H9 (cell line): ENCODE measurements around the gene TLCD3A. TPM values are rescaled to one million over a fixed set of nuclear protein-coding genes. Genes with fewer than 3 reads are reported as not detected.

Source experiments
- DNase-seq: peaks from one replicate; pipeline ENCODE4 v3.0.0-alpha.2; 2017
- H2AFZ ChIP-seq: one replicate; pipeline ENCODE4 v1.6.1; 2013; ENCODE audit warnings: mild to moderate bottlenecking, low read length, control low read depth, moderate library complexity
- H2AK5ac ChIP-seq: 2 replicates; pipeline ENCODE4 v1.6.1; 2013; ENCODE audit warnings: low read length, control low read depth, mixed read lengths; ENCODE audit not compliant: insufficient read length
- H2BK120ac ChIP-seq: one replicate; pipeline ENCODE4 v1.6.1; 2013; ENCODE audit warnings: low read depth, mild to moderate bottlenecking, low read length, control low read depth, inconsistent platforms; ENCODE audit not compliant: poor library complexity, severe bottlenecking
- H2BK12ac ChIP-seq: 2 replicates; pipeline ENCODE4 v1.6.1; 2013; ENCODE audit warnings: low read length, control low read depth, mixed read lengths, low read depth; ENCODE audit not compliant: insufficient read length
- H2BK15ac ChIP-seq: 2 replicates; pipeline ENCODE4 v1.6.1; 2013; ENCODE audit warnings: low read depth, low read length, control low read depth
- H2BK20ac ChIP-seq: one replicate; pipeline ENCODE4 v1.6.1; 2013; ENCODE audit warnings: low read depth, mild to moderate bottlenecking, low read length, control low read depth, inconsistent platforms; ENCODE audit not compliant: poor library complexity, severe bottlenecking
- H2BK5ac ChIP-seq: 2 replicates; pipeline ENCODE4 v1.6.1; 2013; ENCODE audit warnings: low read length, control low read depth, mixed read lengths; ENCODE audit not compliant: insufficient read length
- H3K14ac ChIP-seq: 2 replicates; pipeline ENCODE4 v1.6.1; 2013; ENCODE audit warnings: low read length, control low read depth; ENCODE audit not compliant: insufficient read depth
- H3K18ac ChIP-seq: 2 replicates; pipeline ENCODE4 v1.6.1; 2013; ENCODE audit warnings: low read depth, mild to moderate bottlenecking, mixed read lengths, low read length, control low read depth; ENCODE audit not compliant: insufficient read length
- H3K23ac ChIP-seq: 2 replicates; pipeline ENCODE4 v1.6.1; 2013; ENCODE audit warnings: low read length, control low read depth, mixed read lengths, low read depth; ENCODE audit not compliant: insufficient read length
- H3K23me2 ChIP-seq: 2 replicates; pipeline ENCODE4 v1.6.1; 2013; ENCODE audit warnings: low read depth, mild to moderate bottlenecking, mixed read lengths, low read length, control low read depth; ENCODE audit not compliant: insufficient read length, poor library complexity, severe bottlenecking
- H3K27ac ChIP-seq: 2 replicates; pipeline ENCODE4 v1.5.1; 2013; ENCODE audit warnings: low read length, control low read depth, mixed read lengths, low read depth; ENCODE audit not compliant: insufficient read length
- H3K27me3 ChIP-seq: 2 replicates; pipeline ENCODE4 v1.6.1; 2013; ENCODE audit warnings: low read length, control low read depth, inconsistent platforms; ENCODE audit not compliant: insufficient read depth
- H3K4ac ChIP-seq: 2 replicates; pipeline ENCODE4 v1.6.1; 2013; ENCODE audit warnings: low read depth, mild to moderate bottlenecking, control low read depth, inconsistent platforms, low read length, moderate library complexity
- H3K4me1 ChIP-seq: 2 replicates; pipeline ENCODE4 v1.6.1; 2013; ENCODE audit warnings: low read length, control low read depth, inconsistent platforms; ENCODE audit not compliant: insufficient read depth
- H3K4me2 ChIP-seq: 2 replicates; pipeline ENCODE4 v1.6.1; 2013; ENCODE audit warnings: low read length, control low read depth, mixed read lengths; ENCODE audit not compliant: insufficient read length, insufficient read depth
- H3K56ac ChIP-seq: 2 replicates; pipeline ENCODE4 v1.6.1; 2013; ENCODE audit warnings: low read depth, mild to moderate bottlenecking, mixed read lengths, low read length, control low read depth; ENCODE audit not compliant: insufficient read length
- H3K79me1 ChIP-seq: 2 replicates; pipeline ENCODE4 v1.6.1; 2013; ENCODE audit warnings: low read depth, mild to moderate bottlenecking, moderate library complexity, low read length, control low read depth, inconsistent platforms; ENCODE audit not compliant: insufficient read depth, poor library complexity, severe bottlenecking
- H3K79me2 ChIP-seq: 2 replicates; pipeline ENCODE4 v1.6.1; 2013; ENCODE audit warnings: low read length, control low read depth, inconsistent platforms; ENCODE audit not compliant: insufficient read depth
- H3K9ac ChIP-seq: 2 replicates; pipeline ENCODE4 v1.6.1; 2013; ENCODE audit warnings: low read length, control low read depth, mixed read lengths; ENCODE audit not compliant: insufficient read length; ENCODE audit errors: extremely low read depth
- H3K9me3 ChIP-seq: one replicate; pipeline ENCODE4 v1.6.1; 2013; ENCODE audit warnings: low read depth, low read length, inconsistent platforms; ENCODE audit not compliant: control insufficient read depth
- H3T11ph ChIP-seq: one replicate; pipeline ENCODE4 v1.6.1; 2013; ENCODE audit warnings: mild to moderate bottlenecking, low read length, control low read depth, inconsistent platforms
- H4K20me1 ChIP-seq: one replicate; pipeline ENCODE4 v1.6.1; 2013; ENCODE audit not compliant: control insufficient read depth, insufficient read length, insufficient read depth
- H4K5ac ChIP-seq: 2 replicates; pipeline ENCODE4 v1.6.1; 2013; ENCODE audit warnings: low read depth, mild to moderate bottlenecking, mixed read lengths, low read length, control low read depth; ENCODE audit not compliant: insufficient read length
- H4K8ac ChIP-seq: replicated peaks from 2 replicates; pipeline ENCODE4 v1.6.1; 2013; ENCODE audit warnings: low read length, control low read depth, mixed read lengths, low read depth; ENCODE audit not compliant: insufficient read length
- H4K91ac ChIP-seq: 2 replicates; pipeline ENCODE4 v1.6.1; 2013; ENCODE audit warnings: low read depth, mild to moderate bottlenecking, moderate library complexity, mixed read lengths, low read length, control low read depth; ENCODE audit not compliant: insufficient read length
- H3K27ac Mint-ChIP-seq, 3 experiments: 2 replicates in 2 of 3; 3 replicates in 1 of 3; pipeline ENCODE4 v1.8.0; 2020 to 2021; ENCODE audit warnings: mixed read lengths in 3 of 3, mild to moderate bottlenecking in 1 of 3, moderate library complexity in 1 of 3
- H3K27me3 Mint-ChIP-seq: 2 replicates; pipeline ENCODE4 v1.8.0; 2021; ENCODE audit warnings: low read depth, mild to moderate bottlenecking, moderate library complexity, mixed read lengths
- H3K36me3 Mint-ChIP-seq, 3 experiments: 2 replicates in 2 of 3; 3 replicates in 1 of 3; pipeline ENCODE4 v1.8.0; 2020 to 2021; ENCODE audit warnings: low read depth in 3 of 3, mixed read lengths in 3 of 3; ENCODE audit not compliant: insufficient read depth in 1 of 3
- H3K4me1 Mint-ChIP-seq, 2 experiments: 2 replicates each; pipeline ENCODE4 v1.8.0; 2020; ENCODE audit warnings: mixed read lengths in 2 of 2
- H3K4me3 Mint-ChIP-seq, 2 experiments: 2 replicates in 1 of 2; 3 replicates in 1 of 2; pipeline ENCODE4 v1.8.0; 2020 to 2021; ENCODE audit warnings: mild to moderate bottlenecking in 2 of 2, mixed read lengths in 2 of 2, moderate library complexity in 1 of 2
- H3K9me3 Mint-ChIP-seq, 2 experiments: 2 replicates in 1 of 2; 3 replicates in 1 of 2; pipeline ENCODE4 v1.8.0; 2020; ENCODE audit warnings: mild to moderate bottlenecking in 2 of 2, mixed read lengths in 2 of 2, moderate library complexity in 1 of 2
- WGBS: extraction: QIAGEN DNeasy Blood & Tissue Kit; methylation state at CpG from one replicate; pipeline ENCODE4 v1.1.7; 2013; ENCODE audit warnings: missing lambda C conversion rate, low lambda C conversion rate, mixed read lengths; ENCODE audit not compliant: insufficient read length; ENCODE audit errors: extremely low coverage; 5-methylcytosine and 5-hydroxymethylcytosine counted together
- total RNA-seq: library from RNA; stranded (reverse); gene quantifications from 2 replicates; pipeline ENCODE4 v1.2.1, GENCODE V29; 2021
- TF ChIP-seq, protein P1 (sequence below): fragments of 200-600 bp; sonication (generic); conservative IDR thresholded peaks from 3 replicates; pipeline ENCODE4 v1.8.0; 2021; ENCODE audit warnings: antibody characterized with exemption, mild to moderate bottlenecking

The TLCD3A gene
- total RNA-seq, 1 experiment from 2014 or later = 29.6 TPM

DNA sequence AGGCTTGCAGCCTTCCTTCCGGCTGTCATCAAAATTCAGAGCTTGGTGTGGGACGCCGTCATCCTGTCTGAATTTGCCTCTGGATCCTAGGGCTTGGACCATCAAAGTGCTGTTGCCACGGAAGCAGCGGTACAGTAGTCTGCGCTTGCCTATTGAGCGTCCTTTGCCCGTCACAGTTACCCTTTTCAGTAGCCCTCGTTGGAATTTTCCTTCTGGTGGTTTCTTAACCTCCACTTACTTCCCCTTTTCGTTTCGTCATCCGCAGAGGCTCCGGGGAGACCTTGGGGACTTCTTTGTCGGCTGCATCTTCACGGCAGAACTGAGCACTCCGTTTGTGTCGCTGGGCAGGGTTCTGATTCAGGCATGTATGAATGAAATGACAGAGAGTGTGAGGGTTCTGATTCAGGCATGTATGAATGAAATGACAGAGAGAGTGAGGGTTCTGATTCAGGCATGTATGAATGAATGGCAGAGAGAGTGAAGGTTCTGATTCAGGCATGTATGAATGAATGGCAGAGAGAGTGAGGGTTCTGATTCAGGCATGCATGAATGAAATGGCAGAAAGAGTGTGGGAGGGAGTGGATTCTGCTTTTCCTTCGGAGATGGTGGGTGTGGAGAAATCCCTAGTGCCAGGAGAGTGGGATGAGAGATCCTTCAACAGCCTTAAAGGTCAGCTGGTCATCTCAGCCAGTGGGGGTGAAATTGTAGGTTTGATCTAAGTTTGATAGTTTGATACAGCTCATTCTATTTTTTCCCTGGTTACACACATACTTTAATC, 8.0 kb downstream of the TLCD3A start:
- Histone ChIP-seq H3K4me2 (no peak overlapping the region), H3K18ac (no peak overlapping the region)

More for the DNA sequence above, 8.0 kb downstream of the TLCD3A start:
- Histone ChIP-seq H2BK12ac (no peak overlapping the region), H2BK5ac (no peak overlapping the region), H4K91ac (no peak overlapping the region), H3K27me3 (no peaks in the 10 kb centered on the region), H3K23ac (no peak overlapping the region), H3K4ac (no peak overlapping the region), H4K8ac (no peak overlapping the region), H2AK5ac (no peak overlapping the region), H3K9ac (no peak overlapping the region), H3K79me2 (no peaks in the 10 kb centered on the region), H3T11ph (no peak overlapping the region), H2BK120ac (no peak overlapping the region), H3K23me2 (no peaks in the 10 kb centered on the region), H4K5ac (no peak overlapping the region), H2BK15ac (no peak overlapping the region), H3K4me1 (no peaks in the 10 kb centered on the region), H2AFZ (no peak overlapping the region), H3K9me3 (no peaks in the 10 kb centered on the region), H4K20me1 (peaks cover 3% of the 10 kb centered on the region), H3K14ac (no peak overlapping the region), H3K79me1 (no peaks in the 10 kb centered on the region), H2BK20ac (no peak overlapping the region), H3K27ac (no peak overlapping the region), H3K56ac (no peak overlapping the region)
- H3K27me3 Mint-ChIP-seq = no peaks in the 10 kb centered on the region; the same call in 1 of the 2 replicates
- H3K9me3 Mint-ChIP-seq = no peaks in the 10 kb centered on the region
- TF ChIP-seq, protein P1, sequence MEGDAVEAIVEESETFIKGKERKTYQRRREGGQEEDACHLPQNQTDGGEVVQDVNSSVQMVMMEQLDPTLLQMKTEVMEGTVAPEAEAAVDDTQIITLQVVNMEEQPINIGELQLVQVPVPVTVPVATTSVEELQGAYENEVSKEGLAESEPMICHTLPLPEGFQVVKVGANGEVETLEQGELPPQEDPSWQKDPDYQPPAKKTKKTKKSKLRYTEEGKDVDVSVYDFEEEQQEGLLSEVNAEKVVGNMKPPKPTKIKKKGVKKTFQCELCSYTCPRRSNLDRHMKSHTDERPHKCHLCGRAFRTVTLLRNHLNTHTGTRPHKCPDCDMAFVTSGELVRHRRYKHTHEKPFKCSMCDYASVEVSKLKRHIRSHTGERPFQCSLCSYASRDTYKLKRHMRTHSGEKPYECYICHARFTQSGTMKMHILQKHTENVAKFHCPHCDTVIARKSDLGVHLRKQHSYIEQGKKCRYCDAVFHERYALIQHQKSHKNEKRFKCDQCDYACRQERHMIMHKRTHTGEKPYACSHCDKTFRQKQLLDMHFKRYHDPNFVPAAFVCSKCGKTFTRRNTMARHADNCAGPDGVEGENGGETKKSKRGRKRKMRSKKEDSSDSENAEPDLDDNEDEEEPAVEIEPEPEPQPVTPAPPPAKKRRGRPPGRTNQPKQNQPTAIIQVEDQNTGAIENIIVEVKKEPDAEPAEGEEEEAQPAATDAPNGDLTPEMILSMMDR = no peak
- DNase-seq = no peak
- no CpG with 5 or more reads among the region's 18 CpGs for WGBS
- peak overlapping the region in 1 of 3 experiments; percentile 30; a peak in 4 of 7 replicates for H3K27ac Mint-ChIP-seq
- H3K4me3 Mint-ChIP-seq = no peak overlapping the region
- H3K36me3 Mint-ChIP-seq = peaks cover 39 to 92% (median 76%) of the 10 kb centered on the region in 3 experiments; a peak in 6 of 7 replicates
- H3K4me1 Mint-ChIP-seq = peaks cover 0 to 2% of the 10 kb centered on the region in 2 experiments; a peak in 1 of 4 replicates
